HepG2 (cell line): ENCODE results near the gene SEC23IP. TPM values are rescaled to one million over a fixed set of nuclear protein-coding genes. Genes with fewer than 3 reads are reported as not detected.

Experiments
- AHR ChIP-seq: IDR thresholded peaks from 2 replicates; pipeline ENCODE4 v1.6.1; 2018; ENCODE audit warnings: missing genetic modification reagents, missing compliant biosample characterization
- ELF4 ChIP-seq: sonication (generic); formaldehyde crosslinking; IDR thresholded peaks from 2 replicates; pipeline ENCODE4 v1.5.0; 2020; ENCODE audit warnings: missing genetic modification reagents, mild to moderate bottlenecking, moderate library complexity, borderline replicate concordance
- HHEX ChIP-seq: IDR thresholded peaks from 2 replicates; pipeline ENCODE4 v1.6.1; 2016; ENCODE audit warnings: control low read depth
- HOXA5 ChIP-seq: sonication (generic); formaldehyde crosslinking; IDR thresholded peaks from 2 replicates; pipeline ENCODE4 v1.4.0; 2020; ENCODE audit warnings: missing genetic modification reagents
- POLR2AphosphoS2 ChIP-seq: IDR thresholded peaks from 2 replicates; pipeline ENCODE4 v1.6.1; 2011; ENCODE audit warnings: low read depth, low read length, improper control_type of control experiment
- PRPF4 ChIP-seq: fragments of 200-400 bp; formaldehyde crosslinking; IDR thresholded peaks from 2 replicates; pipeline ENCODE4 v1.6.1; 2016; ENCODE audit warnings: low read length, low read depth; ENCODE audit not compliant: poor library complexity, severe bottlenecking
- ZMYM3 ChIP-seq: sonication (generic); formaldehyde crosslinking; IDR thresholded peaks from 2 replicates; pipeline ENCODE4 v1.5.1; 2020; ENCODE audit warnings: mild to moderate bottlenecking, missing genetic modification reagents
- ZNF136 ChIP-seq: sonication (generic); formaldehyde crosslinking; IDR thresholded peaks from 2 replicates; pipeline ENCODE4 v1.8.1; 2022; ENCODE audit warnings: low read depth, mild to moderate bottlenecking, moderate library complexity, missing genetic modification reagents
- ZNF20 ChIP-seq: sonication (generic); formaldehyde crosslinking; IDR thresholded peaks from 2 replicates; pipeline ENCODE4 v1.4.0; 2020; ENCODE audit warnings: mild to moderate bottlenecking, moderate library complexity, missing genetic modification reagents
- ZNF329 ChIP-seq: sonication (generic); formaldehyde crosslinking; IDR thresholded peaks from 2 replicates; pipeline ENCODE4 v1.9.0; 2021; ENCODE audit warnings: low read depth, mild to moderate bottlenecking, missing genetic modification reagents
- ZNF468 ChIP-seq: sonication (generic); formaldehyde crosslinking; IDR thresholded peaks from 2 replicates; pipeline ENCODE4 v1.8.0; 2022; ENCODE audit warnings: mild to moderate bottlenecking, moderate library complexity, missing genetic modification reagents
- ZNF790 ChIP-seq: sonication (generic); formaldehyde crosslinking; IDR thresholded peaks from 2 replicates; pipeline ENCODE4 v1.8.0; 2022; ENCODE audit warnings: missing genetic modification reagents, mild to moderate bottlenecking, borderline replicate concordance
- ZNF841 ChIP-seq: sonication (generic); formaldehyde crosslinking; IDR thresholded peaks from 2 replicates; pipeline ENCODE4 v1.8.1; 2023; ENCODE audit warnings: missing genetic modification reagents, borderline replicate concordance
- polyA plus RNA-seq, 8 experiments: library from polyadenylated mRNA; depleted of rRNA in 3 of 8; stranded (reverse) in 7 of 8; unstranded in 1 of 8; fragments of >200 nt; fragmentation: Illumina TruSeq in 4 of 8; extraction: Trizol in 4 of 8; gene quantifications; 2 replicates each; pipeline versions ENCODE4 v1.2.1 to v1.2.3, GENCODE V29; 2011 to 2016; ENCODE audit warnings: low read depth in 4 of 8, missing spikeins in 1 of 8, mixed read lengths in 1 of 8; ENCODE audit not compliant: insufficient read depth in 1 of 8
- total RNA-seq, 5 experiments: library from RNA; depleted of rRNA; stranded (reverse); fragments of >200 nt; fragmentation: Illumina TruSeq; extraction: Trizol; gene quantifications; 2 replicates each; pipeline ENCODE4 v1.2.3, GENCODE V29; 2016; ENCODE audit warnings: low read depth in 1 of 5
- TF ChIP-seq, protein P1 (sequence below): sonication (generic); formaldehyde crosslinking; IDR thresholded peaks from 2 replicates; pipeline ENCODE4 v1.4.0; 2020; ENCODE audit warnings: missing genetic modification reagents, borderline replicate concordance
- TF ChIP-seq, protein P2 (sequence below): sonication (generic); formaldehyde crosslinking; IDR thresholded peaks from 2 replicates; pipeline ENCODE4 v1.8.1; 2023; ENCODE audit warnings: mild to moderate bottlenecking, inconsistent platforms, moderate library complexity, missing genetic modification reagents, borderline replicate concordance
- TF ChIP-seq, protein P3 (sequence below): IDR thresholded peaks from 2 replicates; pipeline ENCODE4 v1.6.1; 2016

Gene SEC23IP
- total and polyA plus RNA-seq, 2 of the 13 experiments (the other 11 are each of a cell fraction or from before 2014, with no cell fraction given): 32.3 to 57.7 TPM

DNA sequence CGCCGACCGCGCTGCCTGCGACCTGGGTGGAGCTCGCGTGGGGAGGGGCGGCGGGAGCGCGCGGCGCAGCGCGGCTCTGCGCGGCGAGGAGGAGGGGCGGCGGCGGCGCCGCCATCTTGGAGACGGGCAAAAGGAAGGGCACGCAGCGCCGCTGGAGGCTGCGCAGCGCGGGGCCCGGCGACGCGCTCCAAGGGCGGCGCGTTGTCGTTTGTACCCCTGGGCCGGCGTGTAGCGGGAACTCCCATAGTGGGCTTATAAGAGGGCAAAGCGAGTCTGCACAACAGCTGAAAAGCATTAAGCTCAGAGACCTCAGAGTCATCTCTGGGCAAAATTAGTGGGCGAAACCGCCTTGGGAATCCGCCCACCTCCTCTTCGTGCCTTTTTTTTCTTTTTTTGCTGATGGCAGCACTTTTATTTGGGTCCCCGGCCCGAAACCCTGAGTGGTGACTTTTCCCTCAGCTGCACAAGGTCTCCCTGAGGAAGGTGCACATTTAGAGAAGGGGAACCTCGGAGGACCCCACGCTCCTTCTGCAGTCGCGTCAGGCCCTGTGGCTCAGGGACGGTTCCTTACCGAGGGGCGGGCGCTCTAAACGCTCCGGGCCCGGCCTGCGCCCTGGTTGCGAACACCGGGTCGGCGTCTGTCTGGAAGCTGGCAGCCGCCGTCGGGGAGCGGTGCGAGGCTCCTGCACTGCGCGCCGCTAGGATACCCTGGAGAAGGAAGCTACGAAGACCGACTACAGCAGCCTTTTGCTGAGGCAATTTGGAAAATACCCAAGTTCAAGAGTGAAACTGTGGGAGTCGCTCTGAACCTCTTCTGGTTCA is 19.5 kb upstream of the SEC23IP start (continued):
- TF ChIP-seq, protein P1, sequence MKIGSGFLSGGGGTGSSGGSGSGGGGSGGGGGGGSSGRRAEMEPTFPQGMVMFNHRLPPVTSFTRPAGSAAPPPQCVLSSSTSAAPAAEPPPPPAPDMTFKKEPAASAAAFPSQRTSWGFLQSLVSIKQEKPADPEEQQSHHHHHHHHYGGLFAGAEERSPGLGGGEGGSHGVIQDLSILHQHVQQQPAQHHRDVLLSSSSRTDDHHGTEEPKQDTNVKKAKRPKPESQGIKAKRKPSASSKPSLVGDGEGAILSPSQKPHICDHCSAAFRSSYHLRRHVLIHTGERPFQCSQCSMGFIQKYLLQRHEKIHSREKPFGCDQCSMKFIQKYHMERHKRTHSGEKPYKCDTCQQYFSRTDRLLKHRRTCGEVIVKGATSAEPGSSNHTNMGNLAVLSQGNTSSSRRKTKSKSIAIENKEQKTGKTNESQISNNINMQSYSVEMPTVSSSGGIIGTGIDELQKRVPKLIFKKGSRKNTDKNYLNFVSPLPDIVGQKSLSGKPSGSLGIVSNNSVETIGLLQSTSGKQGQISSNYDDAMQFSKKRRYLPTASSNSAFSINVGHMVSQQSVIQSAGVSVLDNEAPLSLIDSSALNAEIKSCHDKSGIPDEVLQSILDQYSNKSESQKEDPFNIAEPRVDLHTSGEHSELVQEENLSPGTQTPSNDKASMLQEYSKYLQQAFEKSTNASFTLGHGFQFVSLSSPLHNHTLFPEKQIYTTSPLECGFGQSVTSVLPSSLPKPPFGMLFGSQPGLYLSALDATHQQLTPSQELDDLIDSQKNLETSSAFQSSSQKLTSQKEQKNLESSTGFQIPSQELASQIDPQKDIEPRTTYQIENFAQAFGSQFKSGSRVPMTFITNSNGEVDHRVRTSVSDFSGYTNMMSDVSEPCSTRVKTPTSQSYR: peak; percentile 64
- TF ChIP-seq ZNF841 (CRISPR knock-in tag) (no peak; the same call in 1 of the 2 replicates), ELF4 (peak; percentile 60; the same call in 1 of the 2 replicates), ZNF136 (CRISPR knock-in tag) (0 out of 2 replicates have a peak, but pooled peaks have one; percentile 57), ZNF468 (CRISPR knock-in tag) (no peak), ZMYM3 (CRISPR knock-in tag) (no peak), AHR (CRISPR knock-in tag) (no peak), PRPF4 (no peak), HHEX (CRISPR knock-in tag) (no peak), POLR2AphosphoS2 (no peak), HOXA5 (no peak), ZNF329 (CRISPR knock-in tag) (peak; percentile 76; the same call in 1 of the 2 replicates), ZNF20 (CRISPR knock-in tag) (no peak), ZNF790 (CRISPR knock-in tag) (peak; percentile 54; the same call in 1 of the 2 replicates)
- TF ChIP-seq, protein P2, sequence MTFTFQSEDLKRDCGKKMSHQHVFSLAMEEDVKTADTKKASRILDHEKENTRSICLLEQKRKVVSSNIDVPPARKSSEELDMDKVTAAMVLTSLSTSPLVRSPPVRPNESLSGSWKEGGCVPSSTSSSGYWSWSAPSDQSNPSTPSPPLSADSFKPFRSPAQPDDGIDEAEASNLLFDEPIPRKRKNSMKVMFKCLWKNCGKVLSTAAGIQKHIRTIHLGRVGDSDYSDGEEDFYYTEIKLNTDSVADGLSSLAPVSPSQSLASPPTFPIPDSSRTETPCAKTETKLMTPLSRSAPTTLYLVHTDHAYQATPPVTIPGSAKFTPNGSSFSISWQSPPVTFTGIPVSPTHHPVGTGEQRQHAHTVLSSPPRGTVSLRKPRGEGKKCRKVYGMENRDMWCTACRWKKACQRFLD (CRISPR knock-in tag): no peak; the same call in 1 of the 2 replicates
- TF ChIP-seq, protein P3, sequence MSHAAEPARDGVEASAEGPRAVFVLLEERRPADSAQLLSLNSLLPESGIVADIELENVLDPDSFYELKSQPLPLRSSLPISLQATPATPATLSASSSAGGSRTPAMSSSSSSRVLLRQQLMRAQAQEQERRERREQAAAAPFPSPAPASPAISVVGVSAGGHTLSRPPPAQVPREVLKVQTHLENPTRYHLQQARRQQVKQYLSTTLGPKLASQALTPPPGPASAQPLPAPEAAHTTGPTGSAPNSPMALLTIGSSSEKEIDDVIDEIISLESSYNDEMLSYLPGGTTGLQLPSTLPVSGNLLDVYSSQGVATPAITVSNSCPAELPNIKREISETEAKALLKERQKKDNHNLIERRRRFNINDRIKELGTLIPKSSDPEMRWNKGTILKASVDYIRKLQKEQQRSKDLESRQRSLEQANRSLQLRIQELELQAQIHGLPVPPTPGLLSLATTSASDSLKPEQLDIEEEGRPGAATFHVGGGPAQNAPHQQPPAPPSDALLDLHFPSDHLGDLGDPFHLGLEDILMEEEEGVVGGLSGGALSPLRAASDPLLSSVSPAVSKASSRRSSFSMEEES (CRISPR knock-in tag): no peak
